GM19043 (cell line): ENCODE data around the gene KRT7.
"Not testable (repeated sequence)": the region's sequence is repeated elsewhere in the genome, so short reads cannot be mapped to it uniquely, and the experiment has no call there.

ENCODE experiments used
- ATAC-seq: cut with Tn5 transposase; IDR thresholded peaks from one replicate; pipeline ENCODE4 v1.9.1; 2021; ENCODE audit warnings: low read depth; ENCODE audit not compliant: unreplicated experiment

The KRT7 gene

DNA sequence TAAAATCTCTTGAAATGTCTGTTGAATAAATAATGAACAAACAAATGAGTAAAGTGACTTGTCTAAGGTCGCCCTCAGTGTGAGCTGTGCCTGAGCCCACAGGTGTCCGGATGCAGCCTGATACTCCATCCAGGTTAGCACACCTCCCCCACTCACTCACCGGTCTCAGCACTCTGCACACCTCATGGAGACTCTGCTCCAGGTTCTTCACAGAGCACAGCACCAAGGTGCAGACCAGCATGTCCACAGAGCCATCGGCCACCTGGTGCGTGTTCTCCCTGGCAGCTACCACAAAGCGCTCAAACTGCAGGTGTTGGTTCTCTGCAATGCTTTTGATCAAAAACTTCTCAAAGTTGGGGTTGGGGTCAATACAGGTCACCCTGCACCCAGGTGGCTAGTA is 4.1 kb upstream of the KRT7 start:
- ATAC-seq, result no peak

DNA sequence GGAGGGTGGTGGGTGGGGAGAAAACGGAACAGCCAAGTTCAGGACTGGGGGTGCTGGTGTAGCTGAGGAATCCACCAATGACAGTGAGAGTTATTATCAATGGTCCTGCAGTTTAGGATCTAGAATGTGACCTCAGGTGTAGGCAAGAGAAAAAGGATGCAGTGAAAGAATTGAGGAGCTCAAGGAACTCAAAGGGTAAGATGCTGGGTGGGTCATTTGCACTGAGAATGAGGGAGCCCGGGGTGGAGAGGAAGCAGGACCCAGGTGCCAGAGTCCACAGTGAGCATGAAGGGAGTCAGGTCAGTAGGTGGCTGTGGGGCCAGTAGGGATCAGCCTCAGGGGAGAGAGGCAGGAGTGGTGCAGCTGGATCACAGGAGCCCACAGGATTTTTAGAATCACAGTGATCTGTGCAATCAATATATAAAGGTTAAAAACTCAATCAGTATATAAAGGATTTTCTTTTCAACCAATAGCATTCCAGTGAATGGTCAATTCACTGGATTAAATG is 3.2 kb upstream of the KRT7 start:
- no peak for ATAC-seq

DNA sequence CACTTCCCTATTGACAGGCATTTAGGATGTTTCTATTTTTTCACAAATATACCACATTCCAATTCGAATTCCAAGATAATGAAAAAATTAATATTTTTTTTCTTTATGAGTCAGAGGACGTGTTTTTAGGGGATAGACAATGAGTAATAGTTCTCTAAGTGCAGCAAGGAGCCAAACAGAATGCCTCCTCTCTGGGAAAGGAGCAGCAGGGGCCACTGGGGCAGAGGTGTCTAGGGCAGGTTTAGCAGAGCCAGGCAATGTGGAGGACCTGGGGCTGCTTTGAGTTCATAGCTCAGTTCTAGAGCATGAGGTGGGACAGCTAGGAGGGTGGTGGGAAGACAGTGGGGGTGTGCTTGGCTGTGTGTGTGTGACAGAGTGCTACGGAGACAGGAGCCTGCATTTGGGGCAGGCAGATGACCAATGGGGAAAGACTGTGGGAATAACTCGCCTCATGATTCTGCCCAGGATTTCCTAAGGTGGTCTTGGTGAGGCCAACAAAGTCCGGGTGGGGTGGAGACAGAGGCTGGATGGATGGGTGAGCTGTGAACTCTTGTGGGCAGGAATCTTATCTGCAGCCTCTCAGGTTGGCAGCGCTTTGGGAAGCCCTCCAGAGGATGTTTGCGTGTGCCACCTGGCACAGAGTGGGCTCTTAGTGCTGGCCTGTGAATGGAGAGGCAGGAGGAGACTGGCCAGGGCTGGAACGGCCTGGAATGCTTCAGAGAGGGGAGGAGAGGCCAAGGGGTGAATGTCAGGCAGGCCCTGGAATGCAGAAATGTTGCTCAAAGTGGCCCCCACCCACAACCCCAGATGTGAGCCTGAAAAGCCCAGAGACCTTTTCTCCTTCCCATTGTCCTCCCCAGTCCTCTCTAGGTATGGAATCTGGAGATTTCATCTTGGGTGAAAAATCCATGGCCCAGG is 2.4 kb upstream of the KRT7 start:
- ATAC-seq, result no peak

DNA sequence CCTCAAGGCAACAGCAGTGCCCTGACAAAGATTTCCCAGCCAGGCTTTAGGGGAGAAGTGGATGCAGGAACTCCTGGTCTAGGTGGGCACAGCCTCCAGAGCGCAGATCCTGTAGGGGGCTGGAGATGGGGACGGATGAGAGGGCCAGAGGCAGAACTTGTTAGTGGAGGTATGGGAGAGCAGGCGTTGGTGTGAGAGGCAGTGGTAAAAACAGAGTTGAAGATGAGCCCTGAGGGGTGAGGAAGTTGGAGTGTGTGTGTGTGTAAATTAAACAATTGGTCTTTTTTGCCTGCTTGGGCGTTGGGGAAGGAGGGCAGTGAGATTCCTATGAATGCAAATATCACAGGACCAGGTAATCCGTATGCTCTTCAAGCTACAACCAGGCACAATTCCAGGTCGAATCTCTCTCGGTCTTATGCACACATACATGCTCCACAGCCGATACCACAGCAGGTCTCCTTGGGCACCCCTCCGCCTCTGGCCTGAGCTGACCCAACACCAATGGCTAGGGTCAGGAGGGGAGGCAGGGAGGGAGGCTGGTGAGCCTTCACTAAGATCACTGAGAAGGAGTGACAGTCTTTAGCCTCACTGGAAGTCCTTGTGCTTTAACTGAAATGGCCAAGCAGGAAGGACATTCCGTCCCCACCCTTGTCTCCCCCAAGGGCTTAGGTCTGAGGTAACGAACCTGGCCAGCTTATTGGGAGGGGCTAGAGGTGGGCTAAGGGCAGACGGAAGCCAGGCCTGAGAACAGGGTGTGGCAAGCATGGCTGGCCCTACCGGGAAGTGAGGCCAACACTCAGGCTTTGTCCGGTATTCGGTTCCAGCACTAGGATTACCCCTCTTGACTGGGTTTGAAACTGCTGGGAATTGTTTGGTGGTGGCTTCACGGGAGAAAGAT is 1.5 kb upstream of the KRT7 start:
- ATAC-seq, result no peak

- ATAC-seq, result no peak
These were observed 805 bp upstream of the KRT7 start for GRCh38 chr12:52232203-52232673.

- no peak for ATAC-seq
These were observed 592 bp downstream of the KRT7 start for GRCh38 chr12:52233462-52234207.

GRCh38 chr12:52234223-52234810 is 1.3 kb downstream of the KRT7 start:
- no peak for ATAC-seq

DNA sequence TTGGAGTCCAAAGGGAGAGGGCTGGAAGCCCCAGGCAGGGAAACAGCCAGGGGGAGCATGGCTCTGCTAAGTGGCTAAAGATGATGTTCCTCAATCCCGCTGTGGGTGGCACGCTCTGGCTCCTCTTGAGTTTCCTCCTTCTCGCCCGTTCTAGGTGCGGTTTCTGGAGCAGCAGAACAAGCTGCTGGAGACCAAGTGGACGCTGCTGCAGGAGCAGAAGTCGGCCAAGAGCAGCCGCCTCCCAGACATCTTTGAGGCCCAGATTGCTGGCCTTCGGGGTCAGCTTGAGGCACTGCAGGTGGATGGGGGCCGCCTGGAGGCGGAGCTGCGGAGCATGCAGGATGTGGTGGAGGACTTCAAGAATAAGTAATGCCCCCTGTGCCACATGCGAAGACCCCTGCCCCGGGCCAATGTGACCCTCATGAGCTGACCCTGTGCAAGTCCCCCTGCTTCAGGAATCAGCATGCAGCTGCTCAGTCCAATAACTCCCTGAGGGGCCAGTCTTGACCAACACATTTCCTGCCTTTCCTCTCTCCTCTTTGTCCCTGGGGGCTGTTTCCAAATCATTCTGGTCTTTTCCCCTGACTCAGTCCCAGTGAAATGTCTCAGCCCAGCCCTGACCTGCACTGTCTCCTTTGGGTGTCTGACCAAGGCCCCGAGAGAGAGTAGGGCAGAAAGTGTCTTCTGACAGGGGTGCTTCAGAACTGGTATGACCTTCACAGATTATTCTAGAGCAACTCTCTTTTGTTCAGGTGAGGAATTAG is 2.1 kb downstream of the KRT7 start:
- no peak for ATAC-seq

DNA sequence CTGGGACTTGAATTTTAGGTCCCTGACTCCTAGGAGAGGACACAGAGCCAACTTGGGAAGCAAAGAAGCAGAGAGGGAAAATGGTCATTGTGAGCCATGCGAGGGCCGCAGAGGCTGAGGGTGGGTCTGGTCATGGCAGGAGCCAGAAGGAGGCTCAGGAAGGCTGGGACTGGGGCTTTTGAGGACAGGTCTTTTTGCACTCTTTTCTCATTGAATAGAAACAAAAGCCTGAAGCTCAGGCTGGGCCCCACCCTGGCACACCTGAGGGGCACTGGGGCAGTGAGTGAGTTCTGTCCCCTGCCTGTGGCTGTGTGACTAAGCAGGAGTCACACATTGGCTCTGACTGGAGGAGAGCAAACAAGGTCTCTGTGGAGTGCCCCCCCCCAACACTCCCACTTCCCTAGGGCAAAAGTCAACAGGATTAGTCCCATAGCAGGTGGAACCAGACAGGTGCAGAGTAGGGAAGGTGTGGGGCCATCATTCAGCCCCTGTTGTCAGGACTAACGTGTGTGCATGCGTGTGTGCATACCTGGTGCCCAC is 2.8 kb downstream of the KRT7 start:
- ATAC-seq, result no peak

GRCh38 chr12:52236386-52237050 is 3.5 kb downstream of the KRT7 start:
- ATAC-seq, result no peak

- ATAC-seq, result no peak
These were observed 5.3 kb downstream of the KRT7 start for GRCh38 chr12:52238207-52238840.

- no peak for ATAC-seq
These were observed 6.0 kb downstream of the KRT7 start for GRCh38 chr12:52238916-52239646.

DNA sequence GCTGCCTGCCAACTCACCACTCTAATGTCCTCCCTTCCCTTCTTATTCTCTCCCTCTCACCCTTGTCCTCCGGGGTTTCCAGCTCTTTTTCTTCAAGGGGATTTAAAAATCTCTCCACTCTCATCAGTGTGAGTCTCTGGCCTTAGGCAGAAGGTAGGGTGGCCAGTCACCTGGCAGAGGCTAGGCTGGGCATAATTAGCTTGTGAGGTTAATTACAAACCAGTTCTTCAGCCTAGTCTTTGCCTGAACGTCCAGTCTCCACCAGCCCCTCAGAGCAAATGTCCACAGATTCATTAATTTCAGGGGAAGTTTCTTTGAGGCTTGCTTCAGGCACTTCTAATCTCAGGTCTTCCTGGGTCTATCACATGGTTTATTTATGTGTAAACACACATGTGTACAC is 6.7 kb downstream of the KRT7 start:
- no peak for ATAC-seq

GRCh38 chr12:52240247-52240646 is 7.2 kb downstream of the KRT7 start:
- not testable (repeated sequence) for ATAC-seq

DNA sequence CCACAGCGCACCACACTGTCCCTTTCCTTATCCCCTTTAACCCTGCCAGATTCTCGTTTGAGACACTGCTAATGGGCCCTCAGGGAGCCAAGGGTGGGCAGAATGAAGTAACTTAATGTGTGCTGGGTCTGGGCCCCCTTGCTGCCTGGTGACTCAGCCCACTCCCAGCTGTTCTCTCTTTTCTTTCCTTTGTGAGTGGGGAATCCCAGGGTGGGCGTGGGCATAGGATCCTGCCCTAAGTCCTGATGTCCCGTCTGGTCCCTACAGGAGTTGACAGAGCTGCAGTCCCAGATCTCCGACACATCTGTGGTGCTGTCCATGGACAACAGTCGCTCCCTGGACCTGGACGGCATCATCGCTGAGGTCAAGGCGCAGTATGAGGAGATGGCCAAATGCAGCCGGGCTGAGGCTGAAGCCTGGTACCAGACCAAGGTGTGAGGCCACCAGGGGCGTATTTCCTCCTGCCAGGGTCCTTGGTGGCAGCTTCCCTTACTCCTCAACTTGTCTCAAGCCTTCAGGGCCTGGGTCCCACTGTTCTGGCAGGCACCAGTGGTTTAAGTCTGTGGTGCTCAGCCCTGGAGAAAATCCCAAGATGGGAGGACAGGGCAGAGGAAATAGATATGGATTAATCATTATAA is 8.3 kb downstream of the KRT7 start:
- no peak for ATAC-seq

DNA sequence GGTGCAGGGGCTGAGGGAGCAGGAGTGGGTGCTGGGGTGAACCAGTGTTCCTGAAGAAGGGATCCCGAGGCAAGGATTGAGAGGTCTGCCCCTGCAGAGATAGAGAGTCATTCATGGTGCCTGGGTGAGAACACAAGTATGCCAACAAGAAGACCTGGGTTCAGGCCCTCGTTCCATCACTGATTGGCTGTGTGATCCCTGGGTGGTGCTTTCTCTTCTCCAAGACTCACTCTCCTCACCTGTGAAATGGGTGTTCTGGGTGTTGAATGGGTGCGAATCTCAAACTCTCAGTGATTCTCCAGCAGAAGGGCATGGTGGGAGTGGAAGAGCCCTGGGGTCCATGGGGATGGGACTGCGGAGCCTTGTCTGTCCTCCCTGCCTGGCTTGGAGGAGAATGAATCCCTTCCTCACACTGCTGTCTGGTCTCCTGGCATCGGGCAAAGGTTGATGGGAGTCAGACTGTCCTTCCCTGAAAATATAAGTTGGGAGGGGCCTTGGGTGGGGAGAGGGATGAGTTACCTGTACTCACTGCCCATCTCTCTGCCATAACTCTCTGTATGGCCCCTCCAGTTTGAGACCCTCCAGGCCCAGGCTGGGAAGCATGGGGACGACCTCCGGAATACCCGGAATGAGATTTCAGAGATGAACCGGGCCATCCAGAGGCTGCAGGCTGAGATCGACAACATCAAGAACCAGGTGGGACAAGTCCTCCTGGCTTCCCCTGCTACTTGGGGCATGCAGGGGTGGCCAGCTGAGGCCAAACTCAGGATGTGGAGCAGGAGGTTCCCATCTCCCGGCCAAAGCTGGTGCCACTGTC is 9.6 kb downstream of the KRT7 start:
- ATAC-seq, result no peak
